ENCODE measurements around the gene GYPA.

The GYPA gene

DNA sequence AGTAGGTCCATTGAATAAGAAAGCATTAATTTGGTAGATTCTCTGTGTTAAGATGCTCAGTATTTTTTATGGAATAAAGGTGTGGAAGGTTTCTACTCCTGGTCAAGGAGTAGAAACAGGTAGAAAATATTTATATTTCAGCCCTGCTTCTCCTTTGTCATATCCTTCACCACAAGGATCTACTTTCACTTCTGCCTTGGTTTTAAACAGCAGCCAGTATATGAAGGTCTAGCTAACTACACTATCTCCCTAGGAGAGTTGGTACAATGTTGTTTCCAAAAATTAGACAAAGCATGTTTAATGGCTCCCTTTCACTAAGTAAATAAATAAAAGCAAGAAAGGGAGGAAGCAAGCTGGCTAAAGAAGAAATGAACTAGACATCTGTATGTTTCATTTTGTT lies 44.6 kb upstream of the GYPA start:
- no peaks in the 10 kb centered on the region for H3K4me1 ChIP-seq (ENCODE audit: control insufficient read depth, insufficient read depth, low read length)
- TF ChIP-seq MYNN (tag by site-specific recombination; IDR thresholded peaks at IDR 0.05; ENCODE audit: borderline replicate concordance) (no peak), ZSCAN16 (tag by site-specific recombination; IDR thresholded peaks at IDR 0.05) (no peak), ZNF223 (tag by site-specific recombination; IDR thresholded peaks at IDR 0.05) (no peak), ZNF48 (tag by site-specific recombination; IDR thresholded peaks at IDR 0.05) (no peak), SALL2 (tag by site-specific recombination; IDR thresholded peaks at IDR 0.05; ENCODE audit: borderline replicate concordance) (no peak), ZNF843 (tag by site-specific recombination; IDR thresholded peaks at IDR 0.05) (no peak), EGR2 (tag by site-specific recombination; IDR thresholded peaks at IDR 0.05; ENCODE audit: low read depth) (no peak), ZSCAN4 (tag by site-specific recombination; IDR thresholded peaks at IDR 0.05) (no peak), ZNF174 (tag by site-specific recombination; IDR thresholded peaks at IDR 0.05) (no peak), ZNF473 (tag by site-specific recombination; IDR thresholded peaks at IDR 0.05) (no peak), ZNF423 (tag by site-specific recombination; IDR thresholded peaks at IDR 0.05) (no peak), ZNF132 (tag by site-specific recombination; IDR thresholded peaks at IDR 0.05; ENCODE audit: borderline replicate concordance) (no peak), ZFHX2 (tag by site-specific recombination; conservative IDR thresholded peaks at IDR 0.05) (no peak), ZNF280D (tag by site-specific recombination; IDR thresholded peaks at IDR 0.05) (no peak)
- TF ChIP-seq, protein P1, sequence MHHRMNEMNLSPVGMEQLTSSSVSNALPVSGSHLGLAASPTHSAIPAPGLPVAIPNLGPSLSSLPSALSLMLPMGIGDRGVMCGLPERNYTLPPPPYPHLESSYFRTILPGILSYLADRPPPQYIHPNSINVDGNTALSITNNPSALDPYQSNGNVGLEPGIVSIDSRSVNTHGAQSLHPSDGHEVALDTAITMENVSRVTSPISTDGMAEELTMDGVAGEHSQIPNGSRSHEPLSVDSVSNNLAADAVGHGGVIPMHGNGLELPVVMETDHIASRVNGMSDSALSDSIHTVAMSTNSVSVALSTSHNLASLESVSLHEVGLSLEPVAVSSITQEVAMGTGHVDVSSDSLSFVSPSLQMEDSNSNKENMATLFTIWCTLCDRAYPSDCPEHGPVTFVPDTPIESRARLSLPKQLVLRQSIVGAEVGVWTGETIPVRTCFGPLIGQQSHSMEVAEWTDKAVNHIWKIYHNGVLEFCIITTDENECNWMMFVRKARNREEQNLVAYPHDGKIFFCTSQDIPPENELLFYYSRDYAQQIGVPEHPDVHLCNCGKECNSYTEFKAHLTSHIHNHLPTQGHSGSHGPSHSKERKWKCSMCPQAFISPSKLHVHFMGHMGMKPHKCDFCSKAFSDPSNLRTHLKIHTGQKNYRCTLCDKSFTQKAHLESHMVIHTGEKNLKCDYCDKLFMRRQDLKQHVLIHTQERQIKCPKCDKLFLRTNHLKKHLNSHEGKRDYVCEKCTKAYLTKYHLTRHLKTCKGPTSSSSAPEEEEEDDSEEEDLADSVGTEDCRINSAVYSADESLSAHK (tag by site-specific recombination; IDR thresholded peaks at IDR 0.05), result no peak
- TF ChIP-seq, protein P2, sequence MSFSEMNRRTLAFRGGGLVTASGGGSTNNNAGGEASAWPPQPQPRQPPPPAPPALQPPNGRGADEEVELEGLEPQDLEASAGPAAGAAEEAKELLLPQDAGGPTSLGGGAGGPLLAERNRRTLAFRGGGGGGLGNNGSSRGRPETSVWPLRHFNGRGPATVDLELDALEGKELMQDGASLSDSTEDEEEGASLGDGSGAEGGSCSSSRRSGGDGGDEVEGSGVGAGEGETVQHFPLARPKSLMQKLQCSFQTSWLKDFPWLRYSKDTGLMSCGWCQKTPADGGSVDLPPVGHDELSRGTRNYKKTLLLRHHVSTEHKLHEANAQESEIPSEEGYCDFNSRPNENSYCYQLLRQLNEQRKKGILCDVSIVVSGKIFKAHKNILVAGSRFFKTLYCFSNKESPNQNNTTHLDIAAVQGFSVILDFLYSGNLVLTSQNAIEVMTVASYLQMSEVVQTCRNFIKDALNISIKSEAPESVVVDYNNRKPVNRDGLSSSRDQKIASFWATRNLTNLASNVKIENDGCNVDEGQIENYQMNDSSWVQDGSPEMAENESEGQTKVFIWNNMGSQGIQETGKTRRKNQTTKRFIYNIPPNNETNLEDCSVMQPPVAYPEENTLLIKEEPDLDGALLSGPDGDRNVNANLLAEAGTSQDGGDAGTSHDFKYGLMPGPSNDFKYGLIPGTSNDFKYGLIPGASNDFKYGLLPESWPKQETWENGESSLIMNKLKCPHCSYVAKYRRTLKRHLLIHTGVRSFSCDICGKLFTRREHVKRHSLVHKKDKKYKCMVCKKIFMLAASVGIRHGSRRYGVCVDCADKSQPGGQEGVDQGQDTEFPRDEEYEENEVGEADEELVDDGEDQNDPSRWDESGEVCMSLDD (tag by site-specific recombination; IDR thresholded peaks at IDR 0.05), result no peak
- TF ChIP-seq, protein P3, sequence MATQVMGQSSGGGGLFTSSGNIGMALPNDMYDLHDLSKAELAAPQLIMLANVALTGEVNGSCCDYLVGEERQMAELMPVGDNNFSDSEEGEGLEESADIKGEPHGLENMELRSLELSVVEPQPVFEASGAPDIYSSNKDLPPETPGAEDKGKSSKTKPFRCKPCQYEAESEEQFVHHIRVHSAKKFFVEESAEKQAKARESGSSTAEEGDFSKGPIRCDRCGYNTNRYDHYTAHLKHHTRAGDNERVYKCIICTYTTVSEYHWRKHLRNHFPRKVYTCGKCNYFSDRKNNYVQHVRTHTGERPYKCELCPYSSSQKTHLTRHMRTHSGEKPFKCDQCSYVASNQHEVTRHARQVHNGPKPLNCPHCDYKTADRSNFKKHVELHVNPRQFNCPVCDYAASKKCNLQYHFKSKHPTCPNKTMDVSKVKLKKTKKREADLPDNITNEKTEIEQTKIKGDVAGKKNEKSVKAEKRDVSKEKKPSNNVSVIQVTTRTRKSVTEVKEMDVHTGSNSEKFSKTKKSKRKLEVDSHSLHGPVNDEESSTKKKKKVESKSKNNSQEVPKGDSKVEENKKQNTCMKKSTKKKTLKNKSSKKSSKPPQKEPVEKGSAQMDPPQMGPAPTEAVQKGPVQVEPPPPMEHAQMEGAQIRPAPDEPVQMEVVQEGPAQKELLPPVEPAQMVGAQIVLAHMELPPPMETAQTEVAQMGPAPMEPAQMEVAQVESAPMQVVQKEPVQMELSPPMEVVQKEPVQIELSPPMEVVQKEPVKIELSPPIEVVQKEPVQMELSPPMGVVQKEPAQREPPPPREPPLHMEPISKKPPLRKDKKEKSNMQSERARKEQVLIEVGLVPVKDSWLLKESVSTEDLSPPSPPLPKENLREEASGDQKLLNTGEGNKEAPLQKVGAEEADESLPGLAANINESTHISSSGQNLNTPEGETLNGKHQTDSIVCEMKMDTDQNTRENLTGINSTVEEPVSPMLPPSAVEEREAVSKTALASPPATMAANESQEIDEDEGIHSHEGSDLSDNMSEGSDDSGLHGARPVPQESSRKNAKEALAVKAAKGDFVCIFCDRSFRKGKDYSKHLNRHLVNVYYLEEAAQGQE (tag by site-specific recombination; IDR thresholded peaks at IDR 0.05), result no peak

More for the DNA sequence above, 44.6 kb upstream of the GYPA start:
- no peak overlapping the region for H3K4me3 ChIP-seq (ENCODE audit: low read depth, low read length)
- no peaks in the 10 kb centered on the region for H3K36me3 ChIP-seq (ENCODE audit: control insufficient read depth in 2 of 2, insufficient read depth in 1 of 2, low read length in 2 of 2)
- no peak overlapping the region for H3K27ac ChIP-seq (ENCODE audit: extremely low read depth, low read depth, low read length)
- CTCF ChIA-PET, result interaction anchor here (0.7 kb wide), 1 partner anchor 35 kb away, joined by 3 read pairs; no protein-coding TSS in a partner anchor
- POLR2A ChIA-PET, result no interaction called here
- H3K9me3 ChIP-seq (ENCODE audit: control insufficient read depth, insufficient read depth, low read depth, low read length), result no peaks in the 10 kb centered on the region
